NCI-H2227 (cell line): Measurements from ENCODE around the gene AQP5.

Experiments used
- DNase-seq: peaks from one replicate; lab custom pipeline; 2025; ENCODE audit not compliant: unreplicated experiment; lab: John Stamatoyannopoulos, UW

AQP5 gene

GRCh38 chr12:49963976-49964815 is 2.5 kb downstream of the AQP5 start:
- no peak for DNase-seq

- DNase-seq, result no peak
Observed at GRCh38 chr12:49964849-49965624, 3.4 kb downstream of the AQP5 start.

GRCh38 chr12:49965836-49966235 is 4.2 kb downstream of the AQP5 start:
- no peak for DNase-seq

- no peak for DNase-seq
Observed at GRCh38 chr12:49966511-49967041, 4.9 kb downstream of the AQP5 start.

GRCh38 chr12:49967042-49967776 is 5.5 kb downstream of the AQP5 start:
- DNase-seq, result peak; percentile 81

- DNase-seq, result no peak
Observed at GRCh38 chr12:49967777-49968250, 6.1 kb downstream of the AQP5 start.

- DNase-seq, result no peak
Observed at GRCh38 chr12:49968471-49968870, 6.8 kb downstream of the AQP5 start.

GRCh38 chr12:49969027-49969426 is 7.4 kb downstream of the AQP5 start:
- no peak for DNase-seq

GRCh38 chr12:49969651-49970429 is 8.2 kb downstream of the AQP5 start:
- DNase-seq, result no peak

- DNase-seq, result no peak
Observed at GRCh38 chr12:49970658-49971057, 9.0 kb downstream of the AQP5 start.

- DNase-seq, result no peak
Observed at GRCh38 chr12:49971141-49971540, 9.5 kb downstream of the AQP5 start.

GRCh38 chr12:49972129-49972528 is 10.5 kb downstream of the AQP5 start:
- DNase-seq, result no peak

- DNase-seq, result no peak
Observed at GRCh38 chr12:49972641-49973360, 11.1 kb downstream of the AQP5 start, which contains the start of gene AQP6. TSS of gene AQP6 (plus strand) at chr12:49972947. CDS start at chr12:49973174, 227 bp downstream.

- no peak for DNase-seq
Observed at GRCh38 chr12:49973361-49973830, 11.7 kb downstream of the AQP5 start.

- peak; percentile 52 for DNase-seq
Observed at GRCh38 chr12:49974231-49974675, 12.6 kb downstream of the AQP5 start.

- no peak for DNase-seq
Observed at GRCh38 chr12:49974677-49975317, 13.1 kb downstream of the AQP5 start.

- no peak for DNase-seq
Observed at GRCh38 chr12:49975318-49975761, 13.7 kb downstream of the AQP5 start.

GRCh38 chr12:49976557-49976956 is 14.9 kb downstream of the AQP5 start:
- DNase-seq, result no peak

- no peak for DNase-seq
Observed at GRCh38 chr12:49978125-49978524, 16.5 kb downstream of the AQP5 start.
